ENCODE measurements around the gene ZNF709. TPM values are rescaled to one million over a fixed set of nuclear protein-coding genes. Genes with fewer than 3 reads are reported as not detected.
"Not testable (repeated sequence)": the region's sequence is repeated elsewhere in the genome, so short reads cannot be mapped to it uniquely, and the experiment has no call there.

Gene ZNF709
- 1 to 10 TPM in 5 of 6 donors, not detected in 1; 1.4 to 2.8 (median 2.3) TPM for polyA plus RNA-seq (ENCODE audit: low read depth in 6 of 6)

- peak within 1 kb of the TSS; percentile 86 to 97 (median 95) for H3K4me3 Mint-ChIP-seq
- DNase-seq: peak; percentile 91
- H3K36me3 Mint-ChIP-seq: no peaks in the 10 kb centered on the region
- peak; percentile 96 to 97 for ATAC-seq (ENCODE audit: low read depth in 2 of 2)
- H3K27me3 Mint-ChIP-seq: no peaks in the 10 kb centered on the region
- peaks cover 20 to 52% (median 38%) of the 10 kb centered on the region in 3 donors for H3K4me1 Mint-ChIP-seq
- H3K9me3 Mint-ChIP-seq: no peaks in the 10 kb centered on the region
- peak within 1 kb of the TSS; percentile 88 to 96 (median 92) for H3K27ac Mint-ChIP-seq
These were observed at the start of gene ZNF709 for GRCh38 chr19:12484371-12485051. Gene ZNF709 (minus strand): TSS chr19:12484816. CDS start chr19:12484657, 159 bp downstream.

- no peak overlapping the region for H3K4me3 Mint-ChIP-seq
- H3K27me3 Mint-ChIP-seq: no peaks in the 10 kb centered on the region
- ATAC-seq (ENCODE audit: low read depth in 2 of 2) (no peak), DNase-seq (no peak)
- peaks cover 0 to 7% (median 5%) of the 10 kb centered on the region in 3 donors for H3K4me1 Mint-ChIP-seq
- H3K9me3 Mint-ChIP-seq: peaks cover 10 to 94% (median 90%) of the 10 kb centered on the region in 7 donors
- peaks cover 40 to 81% of the 10 kb centered on the region in 2 donors for H3K36me3 Mint-ChIP-seq
- no peak overlapping the region for H3K27ac Mint-ChIP-seq
These were observed 42.6 kb upstream of the ZNF709 start for GRCh38 chr19:12527034-12527836.

GRCh38 chr19:12526542-12526941 is 41.9 kb upstream of the ZNF709 start:
- H3K27ac Mint-ChIP-seq: no peak overlapping the region
- H3K36me3 Mint-ChIP-seq: peaks cover 46 to 82% of the 10 kb centered on the region in 2 donors
- H3K4me3 Mint-ChIP-seq: peak overlapping the region in 1 of 8 donors; percentile 12
- ATAC-seq (ENCODE audit: low read depth in 2 of 2) (no peak), DNase-seq (no peak)
- no peaks in the 10 kb centered on the region for H3K27me3 Mint-ChIP-seq
- H3K4me1 Mint-ChIP-seq: peaks cover 0 to 3% (median 3%) of the 10 kb centered on the region in 3 donors
- H3K9me3 Mint-ChIP-seq: peaks cover 6 to 96% (median 93%) of the 10 kb centered on the region in 7 donors

- no peaks in the 10 kb centered on the region for H3K27me3 Mint-ChIP-seq
- peaks cover 33 to 73% of the 10 kb centered on the region in 2 donors for H3K36me3 Mint-ChIP-seq
- H3K4me3 Mint-ChIP-seq: no peak overlapping the region
- H3K9me3 Mint-ChIP-seq: peaks cover 8 to 90% (median 85%) of the 10 kb centered on the region in 7 donors
- no peak for ATAC-seq (ENCODE audit: low read depth in 2 of 2)
- DNase-seq: no peak
- no peak overlapping the region for H3K27ac Mint-ChIP-seq
- H3K4me1 Mint-ChIP-seq: peaks cover 0 to 4% (median 0%) of the 10 kb centered on the region in 3 donors
These were observed 37.4 kb upstream of the ZNF709 start for GRCh38 chr19:12521996-12522395.

GRCh38 chr19:12513531-12514061 is 29.0 kb upstream of the ZNF709 start:
- Mint-ChIP-seq H3K27me3 (peaks cover 0 to 17% (median 0%) of the 10 kb centered on the region in 3 donors), H3K36me3 (peaks cover 7 to 9% of the 10 kb centered on the region in 2 donors), H3K4me1 (peaks cover 0 to 14% (median 3%) of the 10 kb centered on the region in 3 donors), H3K9me3 (peaks cover 5 to 29% (median 20%) of the 10 kb centered on the region in 7 donors), H3K27ac (peak overlapping the region in 3 of 6 donors; percentile 36 to 91 (median 56)), H3K4me3 (no peak overlapping the region)
- ATAC-seq (ENCODE audit: low read depth in 2 of 2) (no peak), DNase-seq (no peak)

GRCh38 chr19:12497032-12497431 is 12.4 kb upstream of the ZNF709 start:
- Mint-ChIP-seq H3K27ac (peak overlapping the region in 3 of 6 donors; percentile 14 to 63 (median 63)), H3K27me3 (no peaks in the 10 kb centered on the region), H3K4me3 (peak overlapping the region in 3 of 8 donors; percentile 2 to 96 (median 91)), H3K36me3 (no peaks in the 10 kb centered on the region), H3K4me1 (peaks cover 10 to 16% (median 15%) of the 10 kb centered on the region in 3 donors), H3K9me3 (peaks cover 0 to 2% (median 0%) of the 10 kb centered on the region in 7 donors)
- no peak for ATAC-seq (ENCODE audit: low read depth in 2 of 2)
- no peak for DNase-seq

- DNase-seq: no peak
- Mint-ChIP-seq H3K36me3 (no peaks in the 10 kb centered on the region), H3K4me1 (peaks cover 10 to 16% (median 15%) of the 10 kb centered on the region in 3 donors), H3K27me3 (no peaks in the 10 kb centered on the region), H3K9me3 (peaks cover 0 to 2% (median 0%) of the 10 kb centered on the region in 7 donors), H3K4me3 (peak overlapping the region; percentile 89 to 96 (median 94)), H3K27ac (peak overlapping the region in 2 of 6 donors; percentile 60 to 91)
- no peak for ATAC-seq (ENCODE audit: low read depth in 2 of 2)
These were observed 11.9 kb upstream of the ZNF709 start for GRCh38 chr19:12496480-12496879.

GRCh38 chr19:12495002-12495802 is 10.6 kb upstream of the ZNF709 start:
- Mint-ChIP-seq H3K9me3 (peaks cover 0 to 2% (median 0%) of the 10 kb centered on the region in 7 donors), H3K27me3 (no peaks in the 10 kb centered on the region), H3K4me1 (peaks cover 10 to 16% (median 15%) of the 10 kb centered on the region in 3 donors), H3K27ac (peak overlapping the region; percentile 87 to 97 (median 91)), H3K36me3 (no peaks in the 10 kb centered on the region), H3K4me3 (peak overlapping the region; percentile 89 to 96 (median 94))
- ATAC-seq (ENCODE audit: low read depth in 2 of 2) (peak; percentile 99), DNase-seq (peak; percentile 91)

- DNase-seq (no peak), ATAC-seq (ENCODE audit: low read depth in 2 of 2) (no peak)
- Mint-ChIP-seq H3K36me3 (no peaks in the 10 kb centered on the region), H3K9me3 (peaks cover 0 to 2% (median 0%) of the 10 kb centered on the region in 7 donors), H3K4me1 (peaks cover 10 to 16% (median 15%) of the 10 kb centered on the region in 3 donors), H3K27ac (peak overlapping the region in 4 of 6 donors; percentile 39 to 71 (median 60)), H3K4me3 (peak overlapping the region; percentile 89 to 96 (median 94)), H3K27me3 (no peaks in the 10 kb centered on the region)
These were observed 9.7 kb upstream of the ZNF709 start for GRCh38 chr19:12494260-12494860.

- Mint-ChIP-seq H3K4me1 (peaks cover 20 to 42% (median 37%) of the 10 kb centered on the region in 3 donors), H3K4me3 (peak overlapping the region in 2 of 8 donors; percentile 11 to 81)
- H3K27ac Mint-ChIP-seq; H3K27me3 Mint-ChIP-seq; ATAC-seq (ENCODE audit: low read depth in 2 of 2); DNase-seq; H3K36me3 Mint-ChIP-seq; H3K9me3 Mint-ChIP-seq: not testable (repeated sequence)
These were observed 1.7 kb upstream of the ZNF709 start for GRCh38 chr19:12486265-12486783.

GRCh38 chr19:12485571-12485970 is 955 bp upstream of the ZNF709 start:
- H3K4me1 Mint-ChIP-seq: peaks cover 20 to 49% (median 38%) of the 10 kb centered on the region in 3 donors
- no peaks in the 10 kb centered on the region for H3K9me3 Mint-ChIP-seq
- H3K27ac Mint-ChIP-seq: peak overlapping the region in 2 of 6 donors; percentile 95 to 96
- ATAC-seq (ENCODE audit: low read depth in 2 of 2) (no peak), DNase-seq (no peak)
- H3K27me3 Mint-ChIP-seq: no peaks in the 10 kb centered on the region
- H3K36me3 Mint-ChIP-seq: no peaks in the 10 kb centered on the region
- peak overlapping the region; percentile 63 to 97 (median 94) for H3K4me3 Mint-ChIP-seq

- H3K4me1 Mint-ChIP-seq: peaks cover 20 to 49% (median 38%) of the 10 kb centered on the region in 3 donors
- no peaks in the 10 kb centered on the region for H3K27me3 Mint-ChIP-seq
- DNase-seq (no peak), ATAC-seq (ENCODE audit: low read depth in 2 of 2) (peak; percentile 9 to 16)
- no peaks in the 10 kb centered on the region for H3K9me3 Mint-ChIP-seq
- no peaks in the 10 kb centered on the region for H3K36me3 Mint-ChIP-seq
- peak overlapping the region; percentile 88 to 96 (median 90) for H3K27ac Mint-ChIP-seq
- H3K4me3 Mint-ChIP-seq: peak overlapping the region; percentile 86 to 97 (median 95)
These were observed 418 bp upstream of the ZNF709 start for GRCh38 chr19:12485052-12485416.
